Vagina (tissue), 2 donors: ENCODE measurements around the gene LUZP1. TPM values are rescaled to one million over a fixed set of nuclear protein-coding genes. Genes with fewer than 3 reads are reported as not detected.

Experiments
- DNase-seq, 2 donors: peaks; one replicate each; pipeline ENCODE4 v3.0.0-alpha.2; 2017; ENCODE audit errors: extremely low spot score in 2 of 2
- H3K27ac ChIP-seq: fragments of 200-600 bp; sonication (generic); one replicate; pipeline ENCODE4 v1.5.1; 2019
- H3K27me3 ChIP-seq: fragments of 200-600 bp; sonication (generic); one replicate; pipeline ENCODE4 v1.5.1; 2019
- H3K36me3 ChIP-seq, 2 donors: fragments of 200-600 bp; sonication (generic); one replicate each; pipeline ENCODE4 v1.5.1; 2017 to 2019
- H3K4me1 ChIP-seq: fragments of 200-600 bp; sonication (generic); one replicate; pipeline ENCODE4 v1.5.1; 2019
- H3K4me3 ChIP-seq, 2 donors: fragments of 200-600 bp; sonication (generic); 1 replicate in 1 of 2; 2 replicates in 1 of 2; pipeline ENCODE4 v1.5.1; 2016 to 2019
- H3K9me3 ChIP-seq: fragments of 200-600 bp; sonication (generic); one replicate; pipeline ENCODE4 v1.5.1; 2019
- POLR2A ChIP-seq, 2 donors: fragments of 450-650 bp; IDR thresholded peaks; one replicate each; pipeline ENCODE4 v1.6.1; 2017; ENCODE audit warnings: antibody characterized with exemption in 2 of 2, mild to moderate bottlenecking in 2 of 2, moderate library complexity in 2 of 2
- POLR2AphosphoS5 ChIP-seq, 2 donors: sonication (generic); formaldehyde crosslinking; IDR thresholded peaks; one replicate each; pipeline ENCODE4 v1.9.0; 2017; ENCODE audit warnings: antibody characterized with exemption in 2 of 2, mild to moderate bottlenecking in 2 of 2, low read depth in 1 of 2; ENCODE audit not compliant: insufficient read depth in 1 of 2
- intact Hi-C: fragments of 100-400 bp; cut with DNase I; formaldehyde crosslinking; loops from one replicate; pipeline ENCODE4 v1.15.1; 2023
- total RNA-seq: library from RNA; depleted of rRNA; stranded (reverse); fragments of >200 nt; gene quantifications from one replicate; pipeline ENCODE4 v1.2.3, GENCODE V29; 2016
- TF ChIP-seq, protein P1 (sequence below), 3 experiments: fragments of 450-650 bp in 2 of 3; fragments of 200-600 bp in 1 of 3; sonication (generic) in 1 of 3; IDR thresholded peaks; one replicate each; pipeline ENCODE4 v1.5.1; 2017 to 2019; ENCODE audit warnings: antibody characterized with exemption in 3 of 3, mild to moderate bottlenecking in 2 of 3, moderate library complexity in 2 of 3

LUZP1 gene
- total RNA-seq, 1 donor from 2014 or later, result 23.8 TPM

DNA sequence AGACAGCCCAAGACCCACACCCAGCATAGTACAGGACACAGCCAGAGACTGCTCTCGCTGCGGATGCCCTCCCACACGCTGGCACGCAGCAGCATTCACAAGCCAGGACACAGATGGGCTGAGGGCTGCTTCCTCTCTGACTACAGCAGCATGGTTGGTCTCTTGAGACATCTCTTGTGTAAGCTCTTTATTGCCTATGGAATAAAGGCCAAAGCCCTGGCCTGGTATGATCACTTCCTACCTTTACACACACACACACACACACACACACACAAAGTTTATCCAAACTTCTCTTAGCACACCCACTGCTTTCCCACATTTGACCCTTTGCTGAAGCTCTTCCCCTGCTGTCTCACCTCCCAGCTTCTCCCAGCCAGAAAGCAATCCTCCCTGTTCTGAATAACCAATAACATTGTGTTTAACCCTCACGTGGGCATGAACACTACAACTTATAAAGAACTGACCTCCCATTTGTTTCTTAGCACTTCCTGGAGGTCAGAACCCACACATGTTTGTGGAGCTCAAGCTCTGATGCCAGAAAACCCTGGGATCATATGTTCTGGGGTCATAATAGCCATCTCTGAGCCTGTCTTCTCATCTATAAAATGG lies 1.2 kb upstream of the LUZP1 start:
- TF ChIP-seq POLR2AphosphoS5 (IDR thresholded peaks at IDR 0.05; ENCODE audit: insufficient read depth in 1 of 2, low read depth in 1 of 2), result peak; percentile 53 to 71
- no peak for TF ChIP-seq POLR2A (IDR thresholded peaks at IDR 0.05)
- Histone ChIP-seq H3K27me3 (no peaks in the 10 kb centered on the region), H3K27ac (peak overlapping the region; percentile 94), H3K36me3 (no peaks in the 10 kb centered on the region), H3K9me3 (no peaks in the 10 kb centered on the region), H3K4me3 (peak overlapping the region; percentile 90 to 94), H3K4me1 (peaks cover 37% of the 10 kb centered on the region)
- DNase-seq, result peak in 1 of 2 donors; percentile 95
- intact Hi-C loops, result no loop called here

DNA sequence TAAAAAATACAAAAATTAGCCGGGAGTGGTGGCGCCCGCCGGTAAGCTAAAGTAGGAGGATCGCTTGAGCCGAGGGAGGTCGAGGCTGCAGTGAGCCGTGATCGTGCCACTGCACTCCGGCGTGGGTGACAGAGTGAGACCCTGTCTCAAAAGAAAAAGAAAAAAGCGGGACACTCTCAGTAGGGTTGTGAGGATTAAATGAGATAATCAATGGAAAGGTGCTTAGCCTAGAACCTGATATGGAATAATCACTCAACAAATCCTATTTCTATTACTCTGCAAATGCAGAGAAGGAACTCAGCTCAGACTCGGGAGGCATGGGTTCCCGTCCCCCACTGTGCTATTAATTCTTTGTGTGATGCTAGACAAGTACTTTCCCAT lies 529 bp upstream of the LUZP1 start:
- TF ChIP-seq POLR2A (IDR thresholded peaks at IDR 0.05) (no peak), POLR2AphosphoS5 (IDR thresholded peaks at IDR 0.05; ENCODE audit: insufficient read depth in 1 of 2, low read depth in 1 of 2) (peak in 1 of 2 donors; percentile 11)
- TF ChIP-seq, protein P1, sequence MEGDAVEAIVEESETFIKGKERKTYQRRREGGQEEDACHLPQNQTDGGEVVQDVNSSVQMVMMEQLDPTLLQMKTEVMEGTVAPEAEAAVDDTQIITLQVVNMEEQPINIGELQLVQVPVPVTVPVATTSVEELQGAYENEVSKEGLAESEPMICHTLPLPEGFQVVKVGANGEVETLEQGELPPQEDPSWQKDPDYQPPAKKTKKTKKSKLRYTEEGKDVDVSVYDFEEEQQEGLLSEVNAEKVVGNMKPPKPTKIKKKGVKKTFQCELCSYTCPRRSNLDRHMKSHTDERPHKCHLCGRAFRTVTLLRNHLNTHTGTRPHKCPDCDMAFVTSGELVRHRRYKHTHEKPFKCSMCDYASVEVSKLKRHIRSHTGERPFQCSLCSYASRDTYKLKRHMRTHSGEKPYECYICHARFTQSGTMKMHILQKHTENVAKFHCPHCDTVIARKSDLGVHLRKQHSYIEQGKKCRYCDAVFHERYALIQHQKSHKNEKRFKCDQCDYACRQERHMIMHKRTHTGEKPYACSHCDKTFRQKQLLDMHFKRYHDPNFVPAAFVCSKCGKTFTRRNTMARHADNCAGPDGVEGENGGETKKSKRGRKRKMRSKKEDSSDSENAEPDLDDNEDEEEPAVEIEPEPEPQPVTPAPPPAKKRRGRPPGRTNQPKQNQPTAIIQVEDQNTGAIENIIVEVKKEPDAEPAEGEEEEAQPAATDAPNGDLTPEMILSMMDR (IDR thresholded peaks at IDR 0.05), result no peak
- intact Hi-C loops, result no loop called here
- Histone ChIP-seq H3K27ac (peak overlapping the region; percentile 94), H3K4me1 (peaks cover 42% of the 10 kb centered on the region), H3K4me3 (peak overlapping the region; percentile 90 to 94), H3K36me3 (no peaks in the 10 kb centered on the region), H3K27me3 (no peaks in the 10 kb centered on the region), H3K9me3 (no peaks in the 10 kb centered on the region)
- no peak for DNase-seq

DNA sequence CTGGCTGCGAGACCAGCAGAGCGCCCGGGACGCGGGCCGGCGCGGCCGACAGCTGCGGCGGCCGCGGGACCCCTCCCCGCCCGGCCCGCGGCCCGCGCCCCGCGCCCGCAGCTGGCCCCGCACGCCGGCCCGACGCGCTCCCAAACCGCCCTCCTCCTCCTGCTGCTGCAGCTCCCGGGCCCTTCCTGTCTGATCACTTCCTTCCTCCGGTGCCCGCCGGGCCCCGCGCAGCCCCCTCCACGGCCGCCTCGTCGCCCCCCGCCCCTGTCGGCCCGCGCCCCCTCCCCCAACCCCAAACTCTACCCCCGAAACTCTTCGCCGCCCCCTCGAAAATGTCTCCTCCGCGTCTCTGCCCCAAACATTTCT lies 594 bp downstream of the LUZP1 start:
- Histone ChIP-seq H3K9me3 (no peaks in the 10 kb centered on the region), H3K27me3 (no peaks in the 10 kb centered on the region), H3K4me3 (peak overlapping the region; percentile 90 to 94), H3K27ac (peak overlapping the region; percentile 94), H3K36me3 (no peaks in the 10 kb centered on the region), H3K4me1 (peaks cover 53% of the 10 kb centered on the region)
- intact Hi-C loops, result no loop called here
- no peak for DNase-seq
- no peak for TF ChIP-seq POLR2A (IDR thresholded peaks at IDR 0.05)
- TF ChIP-seq, protein P1 (IDR thresholded peaks at IDR 0.05), result no peak
- TF ChIP-seq POLR2AphosphoS5 (IDR thresholded peaks at IDR 0.05; ENCODE audit: insufficient read depth in 1 of 2, low read depth in 1 of 2), result no peak

DNA sequence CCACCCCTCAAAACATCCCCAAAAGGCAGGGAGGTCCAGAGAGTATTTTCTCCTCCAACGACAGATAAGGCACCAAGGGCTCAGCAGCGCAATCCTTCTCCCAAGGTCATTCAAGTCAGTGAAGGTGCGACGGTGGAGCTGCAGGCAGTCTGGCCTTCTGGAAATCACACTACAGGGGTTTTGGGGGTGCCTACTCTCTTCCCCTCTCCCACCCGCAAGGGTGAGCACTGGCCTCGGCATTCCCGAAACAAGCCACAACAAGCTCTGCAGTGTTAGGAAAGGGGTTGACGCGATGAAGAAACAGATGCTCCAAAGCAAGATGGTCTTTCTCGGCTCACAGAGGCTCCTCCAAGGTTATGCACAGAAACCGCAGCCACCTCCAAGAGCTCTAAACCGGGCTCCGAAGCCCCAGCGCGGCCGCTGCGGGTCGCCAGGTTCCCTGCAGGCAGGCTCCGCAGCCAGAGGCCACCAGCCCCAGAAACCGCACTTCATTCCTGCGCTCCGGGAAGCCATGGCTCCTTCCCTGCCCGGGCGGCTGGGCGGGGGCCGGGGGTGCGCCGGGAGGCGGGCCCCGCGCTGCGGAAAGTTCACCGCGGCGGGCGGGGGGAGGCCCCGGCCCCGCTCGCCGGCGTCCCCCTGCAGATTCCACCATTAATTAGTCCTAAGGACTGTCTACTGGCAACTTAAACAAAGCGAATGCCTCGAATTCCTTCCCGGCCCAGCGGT lies 1.1 kb downstream of the LUZP1 start:
- TF ChIP-seq, protein P1 (IDR thresholded peaks at IDR 0.05), result no peak
- TF ChIP-seq POLR2A (IDR thresholded peaks at IDR 0.05), result no peak
- peak in 1 of 2 donors; percentile 59 for TF ChIP-seq POLR2AphosphoS5 (IDR thresholded peaks at IDR 0.05; ENCODE audit: insufficient read depth in 1 of 2, low read depth in 1 of 2)
- Histone ChIP-seq H3K9me3 (no peaks in the 10 kb centered on the region), H3K4me1 (peaks cover 59% of the 10 kb centered on the region), H3K27me3 (no peaks in the 10 kb centered on the region), H3K4me3 (peak overlapping the region; percentile 90 to 94), H3K36me3 (no peaks in the 10 kb centered on the region), H3K27ac (peak overlapping the region; percentile 94)
- no peak for DNase-seq
- intact Hi-C loops, result no loop called here

DNA sequence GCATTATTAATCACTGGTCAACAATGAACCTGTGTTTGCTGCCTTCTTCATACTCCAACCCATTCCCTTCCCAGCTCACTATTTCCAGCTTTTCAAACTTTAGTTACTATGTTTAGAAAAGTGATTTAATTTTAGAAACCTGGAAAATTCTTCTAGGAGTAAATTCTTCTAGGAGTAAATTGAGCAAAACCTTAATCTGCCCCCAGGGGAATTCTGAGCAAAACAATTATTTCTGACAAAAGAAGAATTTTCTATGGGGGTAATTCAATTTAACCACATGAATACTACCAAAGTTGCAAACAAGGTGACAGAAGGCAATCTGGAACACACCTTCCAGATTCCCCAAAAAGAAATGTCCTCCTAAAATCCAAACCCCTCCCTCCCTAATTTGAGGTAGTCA lies 1.8 kb downstream of the LUZP1 start:
- Histone ChIP-seq H3K4me3 (peak overlapping the region; percentile 90 to 94), H3K27ac (peak overlapping the region; percentile 94), H3K27me3 (no peaks in the 10 kb centered on the region), H3K4me1 (peaks cover 64% of the 10 kb centered on the region), H3K36me3 (no peaks in the 10 kb centered on the region), H3K9me3 (no peaks in the 10 kb centered on the region)
- intact Hi-C loops, result no loop called here
- no peak for TF ChIP-seq POLR2A (IDR thresholded peaks at IDR 0.05)
- TF ChIP-seq, protein P1 (IDR thresholded peaks at IDR 0.05), result no peak
- no peak for TF ChIP-seq POLR2AphosphoS5 (IDR thresholded peaks at IDR 0.05; ENCODE audit: insufficient read depth in 1 of 2, low read depth in 1 of 2)
- no peak for DNase-seq
